Esophagus (tissue), 2 donors: Measurements from ENCODE around the gene CD7. TPM values are rescaled to one million over a fixed set of nuclear protein-coding genes. Genes with fewer than 3 reads are reported as not detected.

ENCODE experiments used
- H3K27ac ChIP-seq, 2 donors: one replicate each; pipeline ENCODE4 v1.5.1; 2013; ENCODE audit warnings: low read depth in 2 of 2, mild to moderate bottlenecking in 2 of 2, inconsistent platforms in 1 of 2, low read length in 1 of 2, moderate library complexity in 1 of 2
- H3K27me3 ChIP-seq, 2 donors: one replicate each; pipeline ENCODE4 v1.6.1; 2013; ENCODE audit warnings: low read length in 2 of 2, control low read depth in 1 of 2, mild to moderate bottlenecking in 1 of 2; ENCODE audit not compliant: insufficient read depth in 2 of 2, control insufficient read depth in 1 of 2
- H3K36me3 ChIP-seq, 2 donors: one replicate each; pipeline ENCODE4 v1.6.1; 2013; ENCODE audit warnings: low read length in 1 of 2; ENCODE audit not compliant: control insufficient read depth in 2 of 2, insufficient read depth in 2 of 2
- H3K4me1 ChIP-seq, 2 donors: one replicate each; pipeline ENCODE4 v1.6.1; 2013; ENCODE audit warnings: low read length in 1 of 2; ENCODE audit not compliant: control insufficient read depth in 2 of 2, insufficient read depth in 2 of 2
- H3K4me3 ChIP-seq, 2 donors: one replicate each; pipeline ENCODE4 v1.5.1; 2013; ENCODE audit warnings: low read length in 2 of 2, mild to moderate bottlenecking in 2 of 2, low read depth in 1 of 2, moderate library complexity in 1 of 2
- H3K9me3 ChIP-seq, 2 donors: one replicate each; pipeline ENCODE4 v1.6.1; 2013; ENCODE audit warnings: mild to moderate bottlenecking in 2 of 2, low read depth in 1 of 2, low read length in 1 of 2, moderate library complexity in 1 of 2; ENCODE audit not compliant: control insufficient read depth in 2 of 2, insufficient read depth in 1 of 2
- WGBS, 2 donors: extraction: QIAGEN DNeasy Blood & Tissue Kit; methylation state at CpG; one replicate each; pipeline ENCODE4 v1.1.7; 2013; 5-methylcytosine and 5-hydroxymethylcytosine counted together
- polyA plus RNA-seq, 2 donors: library from polyadenylated mRNA; stranded (reverse); fragments of 200-250 nt; gene quantifications; one replicate each; pipeline ENCODE4 v1.2.3, GENCODE V29; 2013
- donor health status: healthy with polysubstance abuse.
- donor health status: Bipolar disorder and iron deficiency.

CD7 gene
- polyA plus RNA-seq, 2 donors: 2.6 to 3.1 TPM

- Histone ChIP-seq H3K36me3 (no peaks in the 10 kb centered on the region), H3K27me3 (no peaks in the 10 kb centered on the region), H3K4me3 (peak overlapping the region; percentile 31 to 43), H3K4me1 (peaks cover 5 to 33% of the 10 kb centered on the region in 2 donors), H3K9me3 (no peaks in the 10 kb centered on the region), H3K27ac (peak overlapping the region; percentile 96 to 98)
- WGBS, 2 donors: 1 to 3% methylated on average over 35 to 36 of the region's 36 CpGs
Measured at GRCh38 chr17:82297714-82298537, 19.5 kb downstream of the CD7 start.

- Histone ChIP-seq H3K4me3 (peak overlapping the region; percentile 6 to 24), H3K9me3 (no peaks in the 10 kb centered on the region), H3K27ac (peak overlapping the region; percentile 96 to 98), H3K27me3 (no peaks in the 10 kb centered on the region), H3K4me1 (peaks cover 5 to 34% of the 10 kb centered on the region in 2 donors), H3K36me3 (no peaks in the 10 kb centered on the region)
- 22 to 35% methylated on average over 19 of the region's 19 CpGs for WGBS, 2 donors
Measured at GRCh38 chr17:82297280-82297713, 20.1 kb downstream of the CD7 start.

- Histone ChIP-seq H3K36me3 (no peaks in the 10 kb centered on the region), H3K4me3 (peak overlapping the region in 1 of 2 donors; percentile 24), H3K27me3 (no peaks in the 10 kb centered on the region), H3K9me3 (no peaks in the 10 kb centered on the region), H3K27ac (peak overlapping the region; percentile 96 to 98), H3K4me1 (peaks cover 5 to 30% of the 10 kb centered on the region in 2 donors)
- WGBS, 2 donors: 41 to 47% methylated on average over 7 of the region's 7 CpGs
Measured at GRCh38 chr17:82296511-82297279, 20.7 kb downstream of the CD7 start.

GRCh38 chr17:82295472-82295814 is 22.0 kb downstream of the CD7 start:
- no peak overlapping the region for H3K4me3 ChIP-seq
- 59 to 74% methylated on average over 4 of the region's 4 CpGs for WGBS, 2 donors
- H3K27ac ChIP-seq: no peak overlapping the region
- H3K9me3 ChIP-seq: no peaks in the 10 kb centered on the region
- peaks cover 5 to 24% of the 10 kb centered on the region in 2 donors for H3K4me1 ChIP-seq
- H3K36me3 ChIP-seq: no peaks in the 10 kb centered on the region
- H3K27me3 ChIP-seq: no peaks in the 10 kb centered on the region

- Histone ChIP-seq H3K27ac (peak overlapping the region; percentile 84 to 93), H3K9me3 (no peaks in the 10 kb centered on the region), H3K4me1 (peaks cover 5 to 24% of the 10 kb centered on the region in 2 donors), H3K27me3 (no peaks in the 10 kb centered on the region), H3K4me3 (peak overlapping the region; percentile 13 to 40), H3K36me3 (no peaks in the 10 kb centered on the region)
- WGBS, 2 donors: 70 to 75% methylated on average over 15 of the region's 15 CpGs
Measured at GRCh38 chr17:82294064-82294773, 23.2 kb downstream of the CD7 start.

- no peaks in the 10 kb centered on the region for H3K36me3 ChIP-seq
- H3K9me3 ChIP-seq: no peaks in the 10 kb centered on the region
- peak overlapping the region; percentile 72 to 79 for H3K4me3 ChIP-seq
- H3K4me1 ChIP-seq: peaks cover 0 to 17% of the 10 kb centered on the region in 2 donors
- peak overlapping the region; percentile 98 to 99 for H3K27ac ChIP-seq
- no peaks in the 10 kb centered on the region for H3K27me3 ChIP-seq
- WGBS, 2 donors: 4% methylated on average over 76 to 86 of the region's 86 CpGs
Measured at GRCh38 chr17:82292251-82293154, 24.9 kb downstream of the CD7 start.

- peak overlapping the region; percentile 72 to 79 for H3K4me3 ChIP-seq
- 85 to 87% methylated on average over 19 of the region's 19 CpGs for WGBS, 2 donors
- peaks cover 0 to 16% of the 10 kb centered on the region in 2 donors for H3K4me1 ChIP-seq
- H3K27me3 ChIP-seq: no peaks in the 10 kb centered on the region
- no peaks in the 10 kb centered on the region for H3K36me3 ChIP-seq
- peak overlapping the region; percentile 90 to 98 for H3K27ac ChIP-seq
- no peaks in the 10 kb centered on the region for H3K9me3 ChIP-seq
Measured at GRCh38 chr17:82291582-82292250, 25.7 kb downstream of the CD7 start.

GRCh38 chr17:82287868-82288801 is 29.3 kb downstream of the CD7 start:
- no peak overlapping the region for H3K4me3 ChIP-seq
- no peaks in the 10 kb centered on the region for H3K9me3 ChIP-seq
- peak overlapping the region; percentile 84 to 98 for H3K27ac ChIP-seq
- H3K4me1 ChIP-seq: peaks cover 0 to 17% of the 10 kb centered on the region in 2 donors
- H3K27me3 ChIP-seq: no peaks in the 10 kb centered on the region
- no peaks in the 10 kb centered on the region for H3K36me3 ChIP-seq
- WGBS, 2 donors: 31 to 32% methylated on average over 19 of the region's 19 CpGs
